Loucy (cell line): Measurements from ENCODE around the gene SNORC.

Source experiments
- EZH2phosphoT487 ChIP-seq: fragments of 200-600 bp; IDR thresholded peaks from 2 replicates; pipeline ENCODE4 v1.6.1; 2018; ENCODE audit warnings: antibody characterized with exemption, mild to moderate bottlenecking, moderate library complexity, borderline replicate concordance
- TF ChIP-seq, protein P1 (sequence below): fragments of 200-600 bp; sonication (generic); conservative IDR thresholded peaks from 2 replicates; pipeline ENCODE4 v1.5.1; 2014; ENCODE audit warnings: mild to moderate bottlenecking, antibody characterized with exemption, low read length

DNA sequence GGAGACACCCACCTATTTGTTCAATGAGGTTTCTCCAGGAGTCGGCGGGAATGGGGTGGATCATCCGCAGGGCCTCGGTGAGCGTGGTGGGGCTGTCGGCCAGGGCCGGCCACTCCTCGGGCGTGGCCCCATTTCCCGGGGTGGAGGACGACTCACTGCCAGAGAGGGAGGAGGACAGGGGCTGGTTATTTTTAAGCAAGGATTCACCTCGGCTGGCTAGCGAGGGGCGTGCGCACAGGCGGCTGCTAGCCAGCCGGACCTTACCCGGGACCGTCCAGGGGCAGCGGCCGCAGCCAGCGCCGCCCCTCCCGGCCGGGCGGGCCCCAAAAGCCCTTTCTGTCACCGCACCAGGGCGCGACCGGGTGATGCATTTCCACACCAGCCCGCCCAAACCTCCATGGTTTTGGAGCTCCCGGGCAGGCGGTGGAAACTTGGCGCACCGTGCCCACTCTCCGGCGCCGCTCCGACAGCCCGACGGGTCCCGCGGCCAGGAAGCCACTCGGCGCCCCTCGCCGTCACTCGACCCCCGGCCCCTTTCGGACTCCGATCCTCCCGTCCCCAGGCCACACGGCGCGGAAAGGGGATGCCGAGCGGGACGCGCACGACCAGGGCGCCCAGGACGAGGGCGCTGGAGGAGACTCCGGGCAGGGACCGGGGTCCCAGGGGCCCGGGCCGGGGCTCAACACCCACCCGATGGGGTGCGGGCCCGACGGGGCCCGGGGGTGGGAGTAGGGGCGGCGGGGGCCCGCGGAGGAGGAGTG lies 57.1 kb downstream of the SNORC start:
- TF ChIP-seq, protein P1, sequence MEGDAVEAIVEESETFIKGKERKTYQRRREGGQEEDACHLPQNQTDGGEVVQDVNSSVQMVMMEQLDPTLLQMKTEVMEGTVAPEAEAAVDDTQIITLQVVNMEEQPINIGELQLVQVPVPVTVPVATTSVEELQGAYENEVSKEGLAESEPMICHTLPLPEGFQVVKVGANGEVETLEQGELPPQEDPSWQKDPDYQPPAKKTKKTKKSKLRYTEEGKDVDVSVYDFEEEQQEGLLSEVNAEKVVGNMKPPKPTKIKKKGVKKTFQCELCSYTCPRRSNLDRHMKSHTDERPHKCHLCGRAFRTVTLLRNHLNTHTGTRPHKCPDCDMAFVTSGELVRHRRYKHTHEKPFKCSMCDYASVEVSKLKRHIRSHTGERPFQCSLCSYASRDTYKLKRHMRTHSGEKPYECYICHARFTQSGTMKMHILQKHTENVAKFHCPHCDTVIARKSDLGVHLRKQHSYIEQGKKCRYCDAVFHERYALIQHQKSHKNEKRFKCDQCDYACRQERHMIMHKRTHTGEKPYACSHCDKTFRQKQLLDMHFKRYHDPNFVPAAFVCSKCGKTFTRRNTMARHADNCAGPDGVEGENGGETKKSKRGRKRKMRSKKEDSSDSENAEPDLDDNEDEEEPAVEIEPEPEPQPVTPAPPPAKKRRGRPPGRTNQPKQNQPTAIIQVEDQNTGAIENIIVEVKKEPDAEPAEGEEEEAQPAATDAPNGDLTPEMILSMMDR: no peak
- no peak for TF ChIP-seq EZH2phosphoT487
